Measurements from ENCODE around the gene PPCDC.

GRCh38 chr15:74982183-74982582 is 41.2 kb upstream of the PPCDC start:
- TF ChIP-seq, protein P1, sequence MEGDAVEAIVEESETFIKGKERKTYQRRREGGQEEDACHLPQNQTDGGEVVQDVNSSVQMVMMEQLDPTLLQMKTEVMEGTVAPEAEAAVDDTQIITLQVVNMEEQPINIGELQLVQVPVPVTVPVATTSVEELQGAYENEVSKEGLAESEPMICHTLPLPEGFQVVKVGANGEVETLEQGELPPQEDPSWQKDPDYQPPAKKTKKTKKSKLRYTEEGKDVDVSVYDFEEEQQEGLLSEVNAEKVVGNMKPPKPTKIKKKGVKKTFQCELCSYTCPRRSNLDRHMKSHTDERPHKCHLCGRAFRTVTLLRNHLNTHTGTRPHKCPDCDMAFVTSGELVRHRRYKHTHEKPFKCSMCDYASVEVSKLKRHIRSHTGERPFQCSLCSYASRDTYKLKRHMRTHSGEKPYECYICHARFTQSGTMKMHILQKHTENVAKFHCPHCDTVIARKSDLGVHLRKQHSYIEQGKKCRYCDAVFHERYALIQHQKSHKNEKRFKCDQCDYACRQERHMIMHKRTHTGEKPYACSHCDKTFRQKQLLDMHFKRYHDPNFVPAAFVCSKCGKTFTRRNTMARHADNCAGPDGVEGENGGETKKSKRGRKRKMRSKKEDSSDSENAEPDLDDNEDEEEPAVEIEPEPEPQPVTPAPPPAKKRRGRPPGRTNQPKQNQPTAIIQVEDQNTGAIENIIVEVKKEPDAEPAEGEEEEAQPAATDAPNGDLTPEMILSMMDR (IDR thresholded peaks at IDR 0.05), result no peak
- no peak for TF ChIP-seq EP300 (IDR thresholded peaks at IDR 0.05; ENCODE audit: borderline replicate concordance in 1 of 2, low read depth in 1 of 2, low read length in 1 of 2)
- TF ChIP-seq REST (IDR thresholded peaks at IDR 0.05; ENCODE audit: low read depth, low read length), result no peak
- no peak for TF ChIP-seq MEF2A (IDR thresholded peaks at IDR 0.05; ENCODE audit: borderline replicate concordance, low read depth)
- TF ChIP-seq POLR2AphosphoS5 (IDR thresholded peaks at IDR 0.05; ENCODE audit: low read depth, low read length), result no peak
- no peak for TF ChIP-seq SMC3 (IDR thresholded peaks at IDR 0.05; ENCODE audit: low read depth, low read length)
- TF ChIP-seq, protein P2, sequence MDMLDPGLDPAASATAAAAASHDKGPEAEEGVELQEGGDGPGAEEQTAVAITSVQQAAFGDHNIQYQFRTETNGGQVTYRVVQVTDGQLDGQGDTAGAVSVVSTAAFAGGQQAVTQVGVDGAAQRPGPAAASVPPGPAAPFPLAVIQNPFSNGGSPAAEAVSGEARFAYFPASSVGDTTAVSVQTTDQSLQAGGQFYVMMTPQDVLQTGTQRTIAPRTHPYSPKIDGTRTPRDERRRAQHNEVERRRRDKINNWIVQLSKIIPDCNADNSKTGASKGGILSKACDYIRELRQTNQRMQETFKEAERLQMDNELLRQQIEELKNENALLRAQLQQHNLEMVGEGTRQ (IDR thresholded peaks at IDR 0.05; ENCODE audit: borderline replicate concordance, low read depth, low read length), result no peak
